Tongue (tissue), 2 donors: ENCODE results near the gene MFAP2. TPM values are rescaled to one million over a fixed set of nuclear protein-coding genes. Genes with fewer than 3 reads are reported as not detected.

ENCODE experiments used
- DNase-seq: peaks from one replicate; pipeline ENCODE4 v3.0.0-alpha.2; 2015
- total RNA-seq: library from RNA; depleted of rRNA; stranded (reverse); fragments of >200 nt; gene quantifications from one replicate; pipeline ENCODE4 v1.2.3, GENCODE V29; 2014

MFAP2 gene
- 31.6 TPM for total RNA-seq

GRCh38 chr1:16980473-16981268 lies at the start of gene MFAP2:
TSS of gene MFAP2 (minus strand) at chr1:16980620. CDS start at chr1:16978273, 2,347 bp downstream.
- peak; percentile 70 for DNase-seq

GRCh38 chr1:17030206-17030605 lies 49.8 kb upstream of the MFAP2 start:
- no peak for DNase-seq

- no peak for DNase-seq
Observed at GRCh38 chr1:17028662-17029188, 48.3 kb upstream of the MFAP2 start.

- no peak for DNase-seq
Observed at GRCh38 chr1:17027900-17028299, 47.5 kb upstream of the MFAP2 start.

- no peak for DNase-seq
Observed at GRCh38 chr1:17027403-17027802, 47.0 kb upstream of the MFAP2 start.

GRCh38 chr1:17024721-17025120 lies 44.3 kb upstream of the MFAP2 start:
- DNase-seq = no peak

- DNase-seq = no peak
Observed at GRCh38 chr1:17023573-17023972, 43.2 kb upstream of the MFAP2 start.

- DNase-seq = no peak
Observed at GRCh38 chr1:17023102-17023501, 42.7 kb upstream of the MFAP2 start.

GRCh38 chr1:17021896-17022295 lies 41.5 kb upstream of the MFAP2 start:
- no peak for DNase-seq

- no peak for DNase-seq
Observed at GRCh38 chr1:17020502-17020901, 40.1 kb upstream of the MFAP2 start.

- no peak for DNase-seq
Observed at GRCh38 chr1:17018849-17019248, 38.4 kb upstream of the MFAP2 start.

- DNase-seq = no peak
Observed at GRCh38 chr1:17017435-17017834, 37.0 kb upstream of the MFAP2 start.

GRCh38 chr1:17016317-17016661 lies 35.9 kb upstream of the MFAP2 start:
- no peak for DNase-seq

GRCh38 chr1:17014671-17015567 lies 34.5 kb upstream of the MFAP2 start:
- no peak for DNase-seq

GRCh38 chr1:17013491-17014320 lies 33.3 kb upstream of the MFAP2 start:
- DNase-seq = no peak

GRCh38 chr1:17012775-17013490 lies 32.5 kb upstream of the MFAP2 start:
- no peak for DNase-seq

- DNase-seq = peak; percentile 87
Observed at GRCh38 chr1:17011439-17012307, 31.3 kb upstream of the MFAP2 start, which contains the start of gene ATP13A2. TSS of gene ATP13A2 (minus strand) at chr1:17011928. CDS start at chr1:17011738, 190 bp downstream.

- DNase-seq = no peak
Observed at GRCh38 chr1:17011092-17011438, 30.6 kb upstream of the MFAP2 start.

GRCh38 chr1:17009706-17010105 lies 29.3 kb upstream of the MFAP2 start:
- no peak for DNase-seq

GRCh38 chr1:17008208-17008855 lies 27.9 kb upstream of the MFAP2 start:
- no peak for DNase-seq
